Endothelial cell of umbilical vein (primary cell): ENCODE results near the gene GPSM1. TPM values are rescaled to one million over a fixed set of nuclear protein-coding genes. Genes with fewer than 3 reads are reported as not detected.

Source experiments
- BruUV-seq: library from RNA; stranded (reverse); fragments of 400-500 nt; replicated peaks from 2 replicates; lab custom pipeline; 2021; lab: Mats Ljungman, UMichigan
- CTCF ChIA-PET: fragments of 300-600, 350-600 bp; sonication (Branson Sonifier 250); formaldehyde crosslinking; loops from one replicate; lab custom pipeline; 2021; ENCODE audit warnings: antibody characterized with exemption, inconsistent platforms; lab: Charles Lee
- POLR2A ChIA-PET: fragments of 300-600, 350-600 bp; sonication (Branson Sonifier 250); formaldehyde crosslinking; loops from one replicate; lab custom pipeline; 2021; ENCODE audit warnings: antibody characterized with exemption, inconsistent platforms; lab: Charles Lee
- DNase-seq: peaks from one replicate; pipeline ENCODE4 v3.0.0-alpha.2; 2011; ENCODE audit warnings: low read depth, low spot score
- FAIRE-seq: peaks from 2 replicates; lab custom pipeline; 2011; peaks lifted over from hg19 to GRCh38; lab: Jason Lieb, UNC
- H2AFZ ChIP-seq: 2 replicates; pipeline ENCODE4 v1.6.0; 2012; ENCODE audit warnings: low read depth, low read length, control low read depth, inconsistent platforms
- H3K27ac ChIP-seq: 2 replicates; pipeline ENCODE4 v1.5.1; 2011; ENCODE audit warnings: low read depth, mild to moderate bottlenecking, control low read depth, low read length, moderate library complexity; ENCODE audit not compliant: insufficient read depth
- H3K27me3 ChIP-seq, 2 experiments: 2 replicates each; pipeline versions ENCODE4 v1.6.0 to v1.6.1; 2011; ENCODE audit warnings: low read length in 2 of 2, mixed read lengths in 1 of 2; ENCODE audit not compliant: control insufficient read depth in 2 of 2, insufficient read depth in 2 of 2
- H3K36me3 ChIP-seq, 2 experiments: 2 replicates in 1 of 2; 3 replicates in 1 of 2; pipeline ENCODE4 v1.5.1; 2011; ENCODE audit warnings: low read length in 2 of 2, mild to moderate bottlenecking in 1 of 2, moderate library complexity in 1 of 2; ENCODE audit not compliant: control insufficient read depth in 2 of 2, insufficient read depth in 2 of 2; ENCODE audit errors: extremely low read depth in 1 of 2
- H3K4me1 ChIP-seq: 3 replicates; pipeline ENCODE4 v1.5.1; 2011; ENCODE audit warnings: mild to moderate bottlenecking, low read length; ENCODE audit not compliant: control insufficient read depth, insufficient read depth; ENCODE audit errors: extremely low read depth
- H3K4me2 ChIP-seq: 2 replicates; pipeline ENCODE4 v1.6.1; 2011; ENCODE audit warnings: low read length, control low read depth, mixed read lengths; ENCODE audit not compliant: insufficient read depth
- H3K4me3 ChIP-seq, 3 experiments: fragments of 200-600 bp in 1 of 3; sonication (generic), shearing (Covaris generic) in 1 of 3; replicated peaks in 1 of 3; 2 replicates each; pipeline ENCODE4 v1.5.1; 2011 to 2016; ENCODE audit warnings: control low read depth in 3 of 3, low read length in 3 of 3, mild to moderate bottlenecking in 2 of 3, inconsistent platforms in 1 of 3, low read depth in 1 of 3, moderate library complexity in 1 of 3; ENCODE audit not compliant: insufficient read depth in 1 of 3
- H3K79me2 ChIP-seq: 2 replicates; pipeline ENCODE4 v1.6.0; 2012; ENCODE audit warnings: low read length, inconsistent platforms; ENCODE audit not compliant: control insufficient read depth, insufficient read depth
- H3K9ac ChIP-seq: replicated peaks from 2 replicates; pipeline ENCODE3; 2011; ENCODE audit warnings: low read length, control low read depth; ENCODE audit not compliant: insufficient read depth; ENCODE audit errors: extremely low read depth
- H3K9me1 ChIP-seq: replicated peaks from 3 replicates; pipeline ENCODE4 v1.6.0; 2011; ENCODE audit warnings: mild to moderate bottlenecking, low read length; ENCODE audit not compliant: control insufficient read depth, insufficient read depth; ENCODE audit errors: extremely low read depth
- H3K9me3 ChIP-seq: replicated peaks from 2 replicates; pipeline ENCODE4 v1.5.1; 2012; ENCODE audit warnings: low read length, inconsistent platforms; ENCODE audit not compliant: control insufficient read depth, insufficient read depth
- H4K20me1 ChIP-seq: replicated peaks from 2 replicates; pipeline ENCODE3; 2011; ENCODE audit warnings: mild to moderate bottlenecking, low read length; ENCODE audit not compliant: control insufficient read depth, insufficient read depth; ENCODE audit errors: extremely low read depth
- EZH2 ChIP-seq: IDR thresholded peaks from 2 replicates; pipeline ENCODE4 v1.6.1; 2012; ENCODE audit warnings: borderline replicate concordance, low read depth, mild to moderate bottlenecking, moderate library complexity, low read length, inconsistent platforms; ENCODE audit not compliant: severe bottlenecking
- GATA2 ChIP-seq: IDR thresholded peaks from 2 replicates; pipeline ENCODE4 v1.7.0; 2011; ENCODE audit warnings: low read depth, mild to moderate bottlenecking, moderate library complexity, mixed read lengths, low read length; ENCODE audit not compliant: insufficient read length, insufficient read depth
- JUN ChIP-seq: IDR thresholded peaks from 2 replicates; pipeline ENCODE4 v1.6.1; 2011; ENCODE audit warnings: borderline replicate concordance, low read depth; ENCODE audit not compliant: insufficient read length, insufficient read depth
- POLR2A ChIP-seq: IDR thresholded peaks from 2 replicates; pipeline ENCODE4 v1.6.1; 2012; ENCODE audit warnings: low read depth, mild to moderate bottlenecking, control low read depth, low read length
- POLR2AphosphoS5 ChIP-seq: IDR thresholded peaks from 2 replicates; pipeline ENCODE4 v1.6.1; 2012; ENCODE audit warnings: low read depth, mild to moderate bottlenecking, control low read depth, low read length, moderate library complexity; ENCODE audit not compliant: insufficient read depth
- dilution Hi-C: fragments of 300-500 bp; cut with MboI; formaldehyde crosslinking; loops from one replicate; pipeline ENCODE4 v1.15.0; 2019; ENCODE audit warnings: low sequenced_read_pairs; ENCODE audit not compliant: extremely low pct_ligation_motif_present
- intact Hi-C: fragments of 100-400 bp; cut with micrococcal nuclease; formaldehyde crosslinking; loops from one replicate; pipeline ENCODE4 v1.10.0; 2022
- polyA plus RNA-seq, 4 experiments: library from polyadenylated mRNA; depleted of rRNA in 3 of 4; stranded (reverse) in 3 of 4; unstranded in 1 of 4; fragments of >200 nt; gene quantifications; 2 replicates each; pipeline versions ENCODE4 v1.2.1 to v1.2.3, GENCODE V29; 2011 to 2012; ENCODE audit warnings: missing spikeins in 1 of 4
- total RNA-seq: library from RNA; stranded (reverse); gene quantifications from 2 replicates; pipeline ENCODE4 v1.2.3, GENCODE V29; 2021
- TF ChIP-seq, protein P1 (sequence below), 2 donors: IDR thresholded peaks; 1 replicate in 1 of 2; 2 replicates in 1 of 2; pipeline ENCODE4 v1.5.1; 2011; ENCODE audit warnings: low read length in 2 of 2, mild to moderate bottlenecking in 2 of 2, moderate library complexity in 2 of 2, control low read depth in 1 of 2, inconsistent platforms in 1 of 2, low read depth in 1 of 2; ENCODE audit not compliant: insufficient read depth in 1 of 2; ENCODE audit errors: extremely low read depth in 1 of 2
- TF ChIP-seq, protein P2 (sequence below): IDR thresholded peaks from 2 replicates; pipeline ENCODE4 v1.6.1; 2011; ENCODE audit not compliant: insufficient read depth, insufficient read length

Gene GPSM1
- total and polyA plus RNA-seq, 2 donors (not counting 3 experiments of a cell fraction or from before 2014, with no cell fraction given) = 34.6 to 47.1 TPM

DNA sequence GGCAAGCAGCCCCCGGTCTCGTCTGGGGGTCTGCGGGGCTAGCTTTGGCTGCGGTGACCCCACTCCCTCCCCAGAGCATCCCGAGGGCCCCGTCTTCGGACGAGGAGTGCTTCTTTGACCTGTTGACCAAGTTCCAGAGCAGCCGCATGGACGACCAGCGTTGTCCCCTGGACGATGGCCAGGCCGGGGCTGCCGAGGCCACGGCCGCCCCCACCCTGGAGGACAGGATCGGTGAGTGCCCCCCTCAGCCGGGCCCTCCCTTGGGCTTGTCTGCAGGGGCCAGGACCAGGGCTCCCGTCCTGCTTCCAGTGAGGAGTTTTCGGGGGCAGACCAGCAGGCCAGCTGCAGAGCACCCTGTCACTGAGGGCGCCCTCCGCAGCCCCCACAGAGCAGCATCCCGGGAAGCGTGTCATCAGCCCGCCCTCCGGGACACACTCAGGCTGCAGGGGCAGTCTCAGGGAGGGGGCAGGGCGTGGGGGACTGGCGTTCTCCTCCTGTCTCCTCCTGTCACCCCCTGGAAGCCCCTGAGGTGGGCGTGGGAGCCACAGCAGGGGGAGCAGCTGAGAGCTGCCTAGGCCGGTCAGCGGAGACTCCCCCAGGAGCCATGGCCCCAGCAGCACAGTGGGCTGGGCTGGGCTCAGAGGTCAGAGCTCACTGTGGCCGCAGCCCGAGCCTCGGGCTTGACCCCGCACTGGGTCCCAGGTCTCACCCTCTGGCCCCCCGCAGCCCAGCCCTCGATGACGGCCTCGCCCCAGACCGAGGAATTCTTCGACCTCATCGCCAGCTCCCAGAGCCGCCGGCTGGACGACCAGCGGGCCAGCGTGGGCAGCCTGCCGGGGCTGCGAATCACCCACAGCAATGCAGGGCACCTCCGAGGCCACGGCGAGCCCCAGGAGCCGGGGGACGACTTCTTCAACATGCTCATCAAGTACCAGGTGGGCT, 28.5 kb downstream of the GPSM1 start:
- Histone ChIP-seq H3K4me2 (no peak overlapping the region), H3K4me1 (no peaks in the 10 kb centered on the region), H2AFZ (no peak overlapping the region), H3K79me2 (no peaks in the 10 kb centered on the region), H4K20me1 (no peaks in the 10 kb centered on the region), H3K27me3 (no peaks in the 10 kb centered on the region), H3K9me3 (no peaks in the 10 kb centered on the region), H3K9ac (no peak overlapping the region), H3K27ac (no peak overlapping the region), H3K4me3 (no peak overlapping the region), H3K9me1 (no peaks in the 10 kb centered on the region), H3K36me3 (peaks cover 0 to 5% of the 10 kb centered on the region in 2 experiments)
- intact Hi-C loops (no loop called here), dilution Hi-C loops (no loop called here)
- ChIA-PET POLR2A (interaction anchor here (0.6 kb wide), 1 partner anchor 64 kb away, joined by 4 read pairs; no protein-coding TSS in a partner anchor), CTCF (interaction anchor here (0.6 kb wide), 1 partner anchor 134 kb away, joined by 3 read pairs; no protein-coding TSS in a partner anchor)
- FAIRE-seq = no peak
- DNase-seq = no peak
- BruUV-seq = no TSS peak
- no peak for TF ChIP-seq POLR2AphosphoS5
- no peak for TF ChIP-seq GATA2
- no peak for TF ChIP-seq EZH2
- no peak for TF ChIP-seq POLR2A
- TF ChIP-seq, protein P1, sequence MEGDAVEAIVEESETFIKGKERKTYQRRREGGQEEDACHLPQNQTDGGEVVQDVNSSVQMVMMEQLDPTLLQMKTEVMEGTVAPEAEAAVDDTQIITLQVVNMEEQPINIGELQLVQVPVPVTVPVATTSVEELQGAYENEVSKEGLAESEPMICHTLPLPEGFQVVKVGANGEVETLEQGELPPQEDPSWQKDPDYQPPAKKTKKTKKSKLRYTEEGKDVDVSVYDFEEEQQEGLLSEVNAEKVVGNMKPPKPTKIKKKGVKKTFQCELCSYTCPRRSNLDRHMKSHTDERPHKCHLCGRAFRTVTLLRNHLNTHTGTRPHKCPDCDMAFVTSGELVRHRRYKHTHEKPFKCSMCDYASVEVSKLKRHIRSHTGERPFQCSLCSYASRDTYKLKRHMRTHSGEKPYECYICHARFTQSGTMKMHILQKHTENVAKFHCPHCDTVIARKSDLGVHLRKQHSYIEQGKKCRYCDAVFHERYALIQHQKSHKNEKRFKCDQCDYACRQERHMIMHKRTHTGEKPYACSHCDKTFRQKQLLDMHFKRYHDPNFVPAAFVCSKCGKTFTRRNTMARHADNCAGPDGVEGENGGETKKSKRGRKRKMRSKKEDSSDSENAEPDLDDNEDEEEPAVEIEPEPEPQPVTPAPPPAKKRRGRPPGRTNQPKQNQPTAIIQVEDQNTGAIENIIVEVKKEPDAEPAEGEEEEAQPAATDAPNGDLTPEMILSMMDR (IDR thresholded peaks at IDR 0.05; ENCODE audit: extremely low read depth in 1 of 2, insufficient read depth in 1 of 2, low read depth in 1 of 2, low read length in 2 of 2) = no peak
- TF ChIP-seq JUN = no peak
- TF ChIP-seq, protein P2, sequence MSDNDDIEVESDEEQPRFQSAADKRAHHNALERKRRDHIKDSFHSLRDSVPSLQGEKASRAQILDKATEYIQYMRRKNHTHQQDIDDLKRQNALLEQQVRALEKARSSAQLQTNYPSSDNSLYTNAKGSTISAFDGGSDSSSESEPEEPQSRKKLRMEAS = no peak
